ENCODE data around the gene PCBP2. TPM values are rescaled to one million over a fixed set of nuclear protein-coding genes. Genes with fewer than 3 reads are reported as not detected.
"Not testable (repeated sequence)": the region's sequence is repeated elsewhere in the genome, so short reads cannot be mapped to it uniquely, and the experiment has no call there.

Gene PCBP2
- total RNA-seq, 1 donor from 2014 or later, result 722 TPM

- not testable (repeated sequence) for DNase-seq (ENCODE audit: low spot score)
These were observed 12.3 kb upstream of the PCBP2 start for GRCh38 chr12:53439582-53439981.

GRCh38 chr12:53441040-53441833 lies 10.7 kb upstream of the PCBP2 start, which contains the start of gene PRR13:
TSS of gene PRR13 (plus strand) at chr12:53441734. CDS start at chr12:53442715, 981 bp downstream.
- peak; percentile 98 for DNase-seq (ENCODE audit: low spot score)

- peak; percentile 4 for DNase-seq (ENCODE audit: low spot score)
These were observed 7.9 kb upstream of the PCBP2 start for GRCh38 chr12:53443955-53444354.

- DNase-seq (ENCODE audit: low spot score), result peak; percentile 59
These were observed 7.1 kb upstream of the PCBP2 start for GRCh38 chr12:53444593-53445325.

- DNase-seq (ENCODE audit: low spot score), result no peak
These were observed 966 bp upstream of the PCBP2 start for GRCh38 chr12:53450936-53451335.

GRCh38 chr12:53452159-53453077 lies 516 bp downstream of the PCBP2 start:
- DNase-seq (ENCODE audit: low spot score), result peak; percentile 95

- DNase-seq (ENCODE audit: low spot score), result no peak
These were observed 2.2 kb downstream of the PCBP2 start for GRCh38 chr12:53453953-53454640.

GRCh38 chr12:53454707-53455106 lies 2.8 kb downstream of the PCBP2 start:
- no peak for DNase-seq (ENCODE audit: low spot score)

GRCh38 chr12:53456654-53457366 lies 4.9 kb downstream of the PCBP2 start:
- no peak for DNase-seq (ENCODE audit: low spot score)

- DNase-seq (ENCODE audit: low spot score), result no peak
These were observed 7.2 kb downstream of the PCBP2 start for GRCh38 chr12:53459097-53459496.

GRCh38 chr12:53461059-53461458 lies 9.2 kb downstream of the PCBP2 start:
- DNase-seq (ENCODE audit: low spot score), result no peak

GRCh38 chr12:53461591-53461990 lies 9.7 kb downstream of the PCBP2 start:
- no peak for DNase-seq (ENCODE audit: low spot score)

- no peak for DNase-seq (ENCODE audit: low spot score)
These were observed 11.0 kb downstream of the PCBP2 start for GRCh38 chr12:53462935-53463334.

- DNase-seq (ENCODE audit: low spot score), result no peak
These were observed 12.1 kb downstream of the PCBP2 start for GRCh38 chr12:53463802-53464560.

GRCh38 chr12:53464685-53465418 lies 12.9 kb downstream of the PCBP2 start:
- DNase-seq (ENCODE audit: low spot score), result no peak

- DNase-seq (ENCODE audit: low spot score), result no peak
These were observed 13.8 kb downstream of the PCBP2 start for GRCh38 chr12:53465679-53466078.

- DNase-seq (ENCODE audit: low spot score), result no peak
These were observed 14.7 kb downstream of the PCBP2 start for GRCh38 chr12:53466640-53467039.

GRCh38 chr12:53467082-53467481 lies 15.2 kb downstream of the PCBP2 start:
- no peak for DNase-seq (ENCODE audit: low spot score)

- no peak for DNase-seq (ENCODE audit: low spot score)
These were observed 16.0 kb downstream of the PCBP2 start for GRCh38 chr12:53467880-53468279.

Data from mesenteric fat pad (tissue), 1 donor.